Spleen (tissue), 11 donors: Measurements from ENCODE around the gene CCL2. TPM values are rescaled to one million over a fixed set of nuclear protein-coding genes. Genes with fewer than 3 reads are reported as not detected.

Source experiments
- DNase-seq: peaks from one replicate; pipeline ENCODE4 v3.0.0-alpha.2; 2020
- H3K27ac ChIP-seq, 8 donors: fragments of 200-600 bp; sonication (generic) in 7 of 8; 1 replicate in 4 of 8; 2 replicates in 4 of 8; pipeline versions ENCODE4 v1.5.0 to v1.8.0; 2016 to 2021; ENCODE audit warnings: inconsistent platforms in 4 of 8, mild to moderate bottlenecking in 4 of 8, moderate library complexity in 1 of 8
- H3K27me3 ChIP-seq, 7 donors: fragments of 200-600 bp; sonication (generic) in 6 of 7; replicated peaks in 1 of 7; 1 replicate in 4 of 7; 2 replicates in 3 of 7; pipeline versions ENCODE4 v1.5.0 to v1.8.0; 2016 to 2021; ENCODE audit warnings: inconsistent platforms in 3 of 7, mild to moderate bottlenecking in 1 of 7
- H3K36me3 ChIP-seq, 6 donors: fragments of 200-600 bp; sonication (generic) in 5 of 6; 1 replicate in 4 of 6; 2 replicates in 2 of 6; pipeline versions ENCODE4 v1.5.0 to v1.8.0; 2016 to 2021; ENCODE audit warnings: inconsistent platforms in 2 of 6
- H3K4me1 ChIP-seq, 6 donors: fragments of 200-600 bp; sonication (generic) in 5 of 6; 1 replicate in 3 of 6; 2 replicates in 3 of 6; pipeline versions ENCODE4 v1.5.0 to v1.8.0; 2016 to 2021; ENCODE audit warnings: inconsistent platforms in 3 of 6
- H3K4me3 ChIP-seq, 8 donors: fragments of 200-600 bp; sonication (generic) in 7 of 8; 1 replicate in 4 of 8; 2 replicates in 4 of 8; pipeline versions ENCODE4 v1.5.0 to v1.8.0; 2016 to 2021; ENCODE audit warnings: inconsistent platforms in 4 of 8, mild to moderate bottlenecking in 4 of 8, moderate library complexity in 2 of 8
- H3K9me3 ChIP-seq, 8 donors: fragments of 200-600 bp; sonication (generic) in 7 of 8; 1 replicate in 4 of 8; 2 replicates in 4 of 8; pipeline versions ENCODE4 v1.5.0 to v1.8.0; 2016 to 2021; ENCODE audit warnings: inconsistent platforms in 4 of 8
- POLR2A ChIP-seq, 3 donors: fragments of 450-650 bp; IDR thresholded peaks; one replicate each; pipeline ENCODE4 v1.5.1; 2017; ENCODE audit warnings: antibody characterized with exemption in 3 of 3, mild to moderate bottlenecking in 1 of 3
- POLR2AphosphoS5 ChIP-seq, 3 donors: sonication (generic); formaldehyde crosslinking; IDR thresholded peaks; one replicate each; pipeline ENCODE4 v1.5.1; 2017; ENCODE audit warnings: antibody characterized with exemption in 3 of 3
- WGBS, 5 donors: extraction: QIAGEN DNeasy Blood & Tissue Kit in 3 of 5; methylation state at CpG; one replicate each; pipeline versions ENCODE4 v1.1.5 to v1.1.7; 2013 to 2018; 5-methylcytosine and 5-hydroxymethylcytosine counted together
- intact Hi-C: fragments of 100-400 bp; cut with DNase I; formaldehyde crosslinking; loops from one replicate; pipeline ENCODE4 v1.15.0; 2023; ENCODE audit warnings: low total_unique reads
- polyA plus RNA-seq, 3 donors: library from polyadenylated mRNA; stranded (reverse); fragments of 200-250 nt; gene quantifications; one replicate each; pipeline ENCODE4 v1.2.1, GENCODE V29; 2013
- total RNA-seq, 7 donors: library from RNA; depleted of rRNA in 3 of 7; stranded (reverse); fragments of >200 nt in 3 of 7; fragmentation: NEBNext Ultra II Directional in 4 of 7; extraction: Animal tissue kit (Norgen Biotek cat#: 25700) in 4 of 7; gene quantifications; one replicate each; pipeline versions ENCODE4 v1.1.0 to v1.2.1, GENCODE V29; 2016 to 2021
- TF ChIP-seq, protein P1 (sequence below), 11 experiments: fragments of 200-600 bp in 7 of 11; fragments of 450-650 bp in 4 of 11; sonication (generic) in 4 of 11; IDR thresholded peaks in 8 of 11; conservative IDR thresholded peaks in 3 of 11; 1 replicate in 7 of 11; 2 replicates in 4 of 11; pipeline versions ENCODE4 v1.4.0 to v1.8.0; 2016 to 2021; ENCODE audit warnings: antibody characterized with exemption in 11 of 11, inconsistent platforms in 4 of 11, mild to moderate bottlenecking in 1 of 11
- donor health status: healthy with polysubstance abuse.
- donor health status: DM: no; HTN: no; CAD: no; lungs with moderate emphysema.
- donor health status: DM: no; HTN: no; CAD: no.
- donor health status: Bipolar disorder and iron deficiency.
- donor health status: healthy.
- donor health status: DM: no; HTN: no; CAD: no.
- donor health status: DM: yes; HTN: yes; CAD: no.

The CCL2 gene
- total and polyA plus RNA-seq, 10 donors = 4.6 to 70.7 (median 13.7) TPM

DNA sequence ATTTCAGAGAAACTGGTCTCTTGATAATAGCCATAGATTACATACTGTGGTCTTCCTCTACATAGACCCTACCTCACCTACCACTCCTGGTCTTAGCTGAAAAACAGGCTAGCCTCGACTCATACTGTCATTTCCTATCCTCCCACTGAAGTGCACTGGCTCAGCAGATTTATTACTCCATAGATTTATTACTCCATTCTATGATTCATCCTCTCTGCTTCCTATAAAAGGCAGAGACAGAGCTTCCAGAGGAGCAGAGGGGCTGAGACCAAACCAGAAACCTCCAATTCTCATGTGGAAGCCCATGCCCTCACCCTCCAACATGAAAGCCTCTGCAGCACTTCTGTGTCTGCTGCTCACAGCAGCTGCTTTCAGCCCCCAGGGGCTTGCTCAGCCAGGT is 14.9 kb downstream of the CCL2 start, which contains the start of gene CCL7:
TSS of gene CCL7 (plus strand) at position 253 of the 400 bp plus-strand sequence. CDS start at position 323, 70 bp downstream.
- WGBS, 5 donors = 8 to 18% (median 16%) methylated on average over 1 of the region's 1 CpG
- intact Hi-C loops = no loop called here
- Histone ChIP-seq H3K27ac (no peak within 1 kb of the TSS), H3K4me1 (no peaks in the 10 kb centered on the region), H3K36me3 (no peaks in the 10 kb centered on the region), H3K9me3 (no peaks in the 10 kb centered on the region), H3K4me3 (no peak within 1 kb of the TSS), H3K27me3 (peaks cover 0 to 44% (median 0%) of the 10 kb centered on the region in 7 donors)
- TF ChIP-seq POLR2A (IDR thresholded peaks at IDR 0.05) = no peak
- TF ChIP-seq, protein P1, sequence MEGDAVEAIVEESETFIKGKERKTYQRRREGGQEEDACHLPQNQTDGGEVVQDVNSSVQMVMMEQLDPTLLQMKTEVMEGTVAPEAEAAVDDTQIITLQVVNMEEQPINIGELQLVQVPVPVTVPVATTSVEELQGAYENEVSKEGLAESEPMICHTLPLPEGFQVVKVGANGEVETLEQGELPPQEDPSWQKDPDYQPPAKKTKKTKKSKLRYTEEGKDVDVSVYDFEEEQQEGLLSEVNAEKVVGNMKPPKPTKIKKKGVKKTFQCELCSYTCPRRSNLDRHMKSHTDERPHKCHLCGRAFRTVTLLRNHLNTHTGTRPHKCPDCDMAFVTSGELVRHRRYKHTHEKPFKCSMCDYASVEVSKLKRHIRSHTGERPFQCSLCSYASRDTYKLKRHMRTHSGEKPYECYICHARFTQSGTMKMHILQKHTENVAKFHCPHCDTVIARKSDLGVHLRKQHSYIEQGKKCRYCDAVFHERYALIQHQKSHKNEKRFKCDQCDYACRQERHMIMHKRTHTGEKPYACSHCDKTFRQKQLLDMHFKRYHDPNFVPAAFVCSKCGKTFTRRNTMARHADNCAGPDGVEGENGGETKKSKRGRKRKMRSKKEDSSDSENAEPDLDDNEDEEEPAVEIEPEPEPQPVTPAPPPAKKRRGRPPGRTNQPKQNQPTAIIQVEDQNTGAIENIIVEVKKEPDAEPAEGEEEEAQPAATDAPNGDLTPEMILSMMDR (IDR thresholded peaks at IDR 0.05 in 8 of 11, conservative IDR thresholded peaks at IDR 0.05 in 3 of 11) = no peak
- TF ChIP-seq POLR2AphosphoS5 (IDR thresholded peaks at IDR 0.05) = no peak
- no peak for DNase-seq

DNA sequence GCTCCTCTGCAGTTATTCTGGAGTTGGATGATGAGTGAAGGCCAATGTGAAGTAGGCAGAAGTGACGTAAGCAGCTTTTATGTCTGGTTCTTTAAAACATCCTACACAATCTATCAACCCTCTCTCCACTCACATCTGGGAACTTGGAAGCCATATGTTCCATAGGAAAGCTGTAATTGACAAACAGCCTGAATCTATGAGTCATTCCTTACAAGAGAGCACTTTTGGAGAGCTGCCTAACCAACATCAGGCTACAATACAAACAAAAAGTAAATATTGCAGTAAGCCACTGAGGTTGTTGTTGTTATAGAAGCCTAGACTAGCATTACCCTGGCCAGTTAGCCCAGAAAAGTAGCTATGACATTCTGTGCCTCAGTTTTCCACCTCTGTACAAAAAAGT is 20.8 kb downstream of the CCL2 start:
- no peak overlapping the region for H3K27ac ChIP-seq
- DNase-seq = no peak
- H3K4me3 ChIP-seq = no peak overlapping the region
- intact Hi-C loops = no loop called here
- TF ChIP-seq, protein P1 (IDR thresholded peaks at IDR 0.05 in 8 of 11, conservative IDR thresholded peaks at IDR 0.05 in 3 of 11) = no peak
- TF ChIP-seq POLR2AphosphoS5 (IDR thresholded peaks at IDR 0.05) (no peak), POLR2A (IDR thresholded peaks at IDR 0.05) (no peak)
- no peaks in the 10 kb centered on the region for H3K9me3 ChIP-seq
- 0 to 35% (median 3%) methylated on average over 1 of the region's 1 CpG for WGBS, 5 donors
- no peaks in the 10 kb centered on the region for H3K36me3 ChIP-seq
- H3K27me3 ChIP-seq = peaks cover 0 to 38% (median 0%) of the 10 kb centered on the region in 7 donors
- H3K4me1 ChIP-seq = no peaks in the 10 kb centered on the region

DNA sequence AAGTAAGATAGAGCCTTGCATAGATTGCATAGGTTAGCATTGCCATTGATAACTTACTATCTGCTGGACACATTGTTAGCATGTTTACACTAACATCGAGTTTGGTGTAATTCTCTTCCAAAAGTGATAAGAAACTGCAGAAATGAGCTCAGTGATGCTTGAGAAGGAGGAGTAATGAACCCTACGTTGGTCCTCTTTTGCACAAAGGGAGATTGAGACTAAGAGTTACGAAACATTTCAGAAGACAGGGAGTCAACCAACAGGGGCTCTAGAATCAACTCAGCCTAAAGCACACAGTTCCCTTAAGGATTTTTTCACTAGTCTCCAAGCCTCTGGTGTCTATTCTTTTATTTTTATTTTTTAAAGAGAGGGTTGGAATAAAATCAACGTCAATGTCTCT is 21.7 kb downstream of the CCL2 start:
- Histone ChIP-seq H3K27ac (no peak overlapping the region), H3K4me3 (no peak overlapping the region), H3K4me1 (no peaks in the 10 kb centered on the region), H3K27me3 (peaks cover 0 to 31% (median 0%) of the 10 kb centered on the region in 7 donors), H3K36me3 (no peaks in the 10 kb centered on the region), H3K9me3 (no peaks in the 10 kb centered on the region)
- TF ChIP-seq, protein P1 (IDR thresholded peaks at IDR 0.05 in 8 of 11, conservative IDR thresholded peaks at IDR 0.05 in 3 of 11) = no peak
- TF ChIP-seq POLR2AphosphoS5 (IDR thresholded peaks at IDR 0.05) (no peak), POLR2A (IDR thresholded peaks at IDR 0.05) (no peak)
- no peak for DNase-seq
- intact Hi-C loops = no loop called here
- 69 to 78% (median 75%) methylated on average over 4 of the region's 4 CpGs for WGBS, 5 donors

DNA sequence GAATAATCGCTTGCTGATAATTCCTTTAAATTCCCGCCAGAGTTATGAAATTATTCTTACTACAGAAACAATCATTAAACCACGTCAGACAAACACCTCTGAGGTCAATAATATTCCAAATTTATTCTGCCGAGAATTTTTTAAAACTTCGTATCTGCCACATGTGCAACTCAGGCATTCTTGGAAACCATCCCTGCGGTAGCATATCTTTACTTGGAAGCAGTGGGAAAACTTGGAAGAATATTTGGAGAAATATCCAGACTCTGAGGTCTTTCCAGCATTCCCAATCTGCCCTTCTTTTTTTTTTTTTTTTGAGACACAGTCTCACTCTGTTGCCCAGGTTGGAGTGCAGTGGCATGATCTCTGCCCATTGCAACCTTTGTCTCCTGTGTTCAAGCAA is 28.5 kb downstream of the CCL2 start:
- Histone ChIP-seq H3K27me3 (peaks cover 0 to 8% (median 0%) of the 10 kb centered on the region in 7 donors), H3K4me1 (no peaks in the 10 kb centered on the region), H3K36me3 (no peaks in the 10 kb centered on the region), H3K9me3 (peaks cover 0 to 4% (median 0%) of the 10 kb centered on the region in 8 donors), H3K27ac (no peak overlapping the region), H3K4me3 (no peak overlapping the region)
- WGBS, 5 donors = 81 to 95% (median 92%) methylated on average over 6 of the region's 6 CpGs
- intact Hi-C loops = no loop called here
- TF ChIP-seq, protein P1 (IDR thresholded peaks at IDR 0.05 in 8 of 11, conservative IDR thresholded peaks at IDR 0.05 in 3 of 11) = no peak
- no peak for TF ChIP-seq POLR2AphosphoS5 (IDR thresholded peaks at IDR 0.05)
- TF ChIP-seq POLR2A (IDR thresholded peaks at IDR 0.05) = no peak
- DNase-seq = no peak
